Effector CD4-positive, alpha-beta T cell (primary cell): Measurements from ENCODE around the gene IL18BP.

Experiments used
- DNase-seq: peaks from one replicate; pipeline ENCODE4 v3.0.0-alpha.2; 2020

The IL18BP gene

DNA sequence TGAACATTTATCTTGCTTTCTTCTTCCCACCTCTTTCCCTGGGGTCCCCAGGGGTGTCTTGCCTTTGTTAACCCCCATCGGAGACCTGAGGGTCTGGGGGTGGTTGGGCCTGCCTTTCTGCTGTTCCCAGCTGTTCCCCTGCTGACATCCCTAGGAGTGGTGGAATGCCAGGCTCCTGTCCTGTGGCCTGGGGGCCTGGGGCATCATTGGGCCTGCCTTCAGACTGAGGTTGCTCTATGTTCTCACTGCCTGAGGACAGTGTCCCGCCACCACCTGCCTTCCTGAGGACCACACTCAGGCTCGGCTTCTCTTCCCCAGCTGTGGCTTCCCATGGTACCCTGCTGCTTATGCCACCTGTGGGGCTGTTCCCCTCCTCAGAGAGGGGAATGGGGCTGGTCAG is 1.1 kb upstream of the IL18BP start:
- no peak for DNase-seq

- no peak for DNase-seq
These were observed 648 bp upstream of the IL18BP start for GRCh38 chr11:71998061-71998460.

DNA sequence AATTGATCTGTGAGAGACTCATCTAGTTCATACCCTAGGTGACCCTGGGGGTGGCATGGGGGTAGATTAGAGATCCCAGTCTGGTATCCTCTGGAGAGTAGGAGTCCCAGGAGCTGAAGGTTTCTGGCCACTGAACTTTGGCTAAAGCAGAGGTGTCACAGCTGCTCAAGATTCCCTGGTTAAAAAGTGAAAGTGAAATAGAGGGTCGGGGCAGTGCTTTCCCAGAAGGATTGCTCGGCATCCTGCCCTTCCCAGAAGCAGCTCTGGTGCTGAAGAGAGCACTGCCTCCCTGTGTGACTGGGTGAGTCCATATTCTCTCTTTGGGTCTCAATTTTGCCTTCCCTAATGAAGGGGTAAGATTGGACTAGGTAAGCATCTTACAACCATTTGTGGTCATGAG is 653 bp downstream of the IL18BP start:
- no peak for DNase-seq

DNA sequence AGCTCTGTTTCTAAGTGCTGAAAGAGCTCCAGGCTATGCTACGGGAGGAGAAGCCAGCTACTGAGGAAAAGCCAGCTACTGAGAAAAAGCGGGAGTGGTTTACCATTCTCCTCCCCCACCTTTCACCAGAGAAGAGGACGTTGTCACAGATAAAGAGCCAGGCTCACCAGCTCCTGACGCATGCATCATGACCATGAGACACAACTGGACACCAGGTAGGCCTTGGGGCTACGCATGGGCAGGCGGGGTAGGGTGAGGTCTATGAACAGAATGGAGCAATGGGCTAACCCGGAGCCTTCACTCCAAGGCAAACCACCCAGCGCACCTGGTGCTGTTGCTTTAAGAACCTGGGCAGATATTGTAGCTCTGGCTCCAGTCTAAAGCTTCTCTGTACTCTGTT is 1.1 kb downstream of the IL18BP start:
- DNase-seq: no peak

DNA sequence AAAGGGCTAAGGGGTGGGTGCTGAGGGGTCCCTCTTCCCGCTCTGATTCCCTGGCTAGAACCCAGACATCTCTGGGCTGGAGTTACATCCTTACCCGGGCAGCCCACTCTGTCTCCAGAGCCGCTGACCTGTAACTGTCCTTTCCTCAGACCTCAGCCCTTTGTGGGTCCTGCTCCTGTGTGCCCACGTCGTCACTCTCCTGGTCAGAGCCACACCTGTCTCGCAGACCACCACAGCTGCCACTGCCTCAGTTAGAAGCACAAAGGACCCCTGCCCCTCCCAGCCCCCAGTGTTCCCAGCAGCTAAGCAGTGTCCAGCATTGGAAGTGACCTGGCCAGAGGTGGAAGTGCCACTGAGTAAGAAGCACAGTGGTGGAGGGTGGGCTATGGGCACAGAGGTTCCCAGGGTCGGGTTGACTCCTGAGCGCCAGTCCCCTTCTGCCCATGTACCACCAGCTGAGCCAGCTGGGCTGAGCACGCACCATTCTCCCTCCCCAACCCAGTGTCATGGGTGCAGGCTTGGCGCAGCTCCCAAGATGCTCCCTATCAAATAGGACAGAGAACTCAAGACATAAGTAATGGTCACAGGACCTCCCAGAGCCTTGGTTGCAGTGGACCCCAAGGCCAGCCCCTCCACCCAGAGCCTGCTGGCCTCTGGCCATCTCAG is 1.6 kb downstream of the IL18BP start:
- no peak for DNase-seq

DNA sequence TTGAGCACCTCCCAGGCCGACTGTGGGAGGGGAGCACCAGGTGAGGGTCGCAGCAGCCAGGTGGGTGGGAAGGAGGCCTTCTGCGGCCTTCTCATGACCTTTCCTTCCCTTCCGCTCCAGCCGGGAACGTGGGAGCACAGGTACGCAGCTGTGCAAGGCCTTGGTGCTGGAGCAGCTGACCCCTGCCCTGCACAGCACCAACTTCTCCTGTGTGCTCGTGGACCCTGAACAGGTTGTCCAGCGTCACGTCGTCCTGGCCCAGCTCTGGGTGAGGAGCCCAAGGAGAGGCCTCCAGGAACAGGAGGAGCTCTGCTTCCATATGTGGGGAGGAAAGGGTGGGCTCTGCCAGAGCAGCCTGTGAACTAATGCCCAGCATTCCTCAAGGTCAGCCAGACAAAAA is 2.6 kb downstream of the IL18BP start:
- no peak for DNase-seq

DNA sequence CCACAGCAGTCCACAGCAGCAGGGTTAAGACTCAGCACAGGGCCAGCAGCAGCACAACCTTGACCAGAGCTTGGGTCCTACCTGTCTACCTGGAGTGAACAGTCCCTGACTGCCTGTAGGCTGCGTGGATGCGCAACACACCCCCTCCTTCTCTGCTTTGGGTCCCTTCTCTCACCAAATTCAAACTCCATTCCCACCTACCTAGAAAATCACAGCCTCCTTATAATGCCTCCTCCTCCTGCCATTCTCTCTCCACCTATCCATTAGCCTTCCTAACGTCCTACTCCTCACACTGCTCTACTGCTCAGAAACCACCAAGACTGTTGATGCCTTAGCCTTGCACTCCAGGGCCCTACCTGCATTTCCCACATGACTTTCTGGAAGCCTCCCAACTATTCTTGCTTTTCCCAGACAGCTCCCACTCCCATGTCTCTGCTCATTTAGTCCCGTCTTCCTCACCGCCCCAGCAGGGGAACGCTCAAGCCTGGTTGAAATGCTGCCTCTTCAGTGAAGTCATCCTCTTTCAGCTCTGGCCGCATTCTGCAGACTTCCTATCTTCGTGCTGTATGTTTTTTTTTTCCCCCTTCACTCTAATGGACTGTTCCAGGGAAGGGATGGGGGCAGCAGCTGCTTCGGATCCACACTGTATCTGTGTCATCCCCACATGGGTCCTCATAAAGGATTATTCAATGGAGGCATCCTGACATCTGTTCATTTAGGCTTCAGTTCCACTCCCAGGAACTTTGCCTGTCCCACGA is 3.3 kb downstream of the IL18BP start:
- DNase-seq: no peak

DNA sequence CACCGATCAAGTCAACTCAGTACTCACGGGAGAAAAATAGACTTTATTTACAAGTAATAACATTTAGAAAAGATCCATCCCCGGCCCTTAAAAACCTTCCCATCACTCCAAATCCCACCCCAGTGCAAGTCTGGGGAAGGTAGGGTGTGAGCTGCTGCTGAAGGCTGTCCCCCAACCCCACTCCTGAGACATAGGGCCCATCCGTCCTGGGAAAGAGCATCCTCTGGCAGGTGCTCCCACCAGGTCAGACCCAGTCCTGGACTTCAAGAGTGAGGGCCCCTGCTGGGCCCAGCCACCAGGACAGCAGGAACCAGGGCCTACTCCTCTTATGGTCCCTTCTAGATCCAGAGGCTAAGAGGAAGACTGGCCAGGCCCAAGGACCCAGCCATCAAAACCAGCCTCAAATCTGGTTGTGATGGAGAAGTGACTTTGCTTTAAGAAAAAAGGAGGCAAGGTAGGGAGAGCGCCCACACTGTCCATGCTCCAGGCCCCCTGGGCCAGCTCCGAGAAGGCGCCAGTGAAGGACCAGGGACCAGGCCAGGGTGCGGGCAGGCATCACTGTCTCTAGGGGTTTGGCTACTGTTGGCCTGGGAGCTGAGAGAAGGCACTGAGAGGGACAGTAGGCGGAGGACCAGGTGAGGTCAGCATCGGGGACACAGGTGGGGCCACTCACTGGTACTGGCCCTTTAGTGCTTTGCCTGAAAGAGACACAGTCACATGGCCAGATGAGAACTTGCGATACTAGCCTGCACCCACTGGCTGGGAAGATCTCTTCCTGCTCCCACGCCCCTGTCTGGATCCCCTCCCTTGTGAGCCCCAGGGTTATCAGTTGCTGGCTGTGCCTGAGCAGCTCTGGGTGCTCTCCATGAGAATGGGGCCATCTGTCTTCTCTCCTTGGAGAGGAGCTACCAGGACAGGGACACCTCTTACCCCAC is 4.4 kb downstream of the IL18BP start:
- no peak for DNase-seq

DNA sequence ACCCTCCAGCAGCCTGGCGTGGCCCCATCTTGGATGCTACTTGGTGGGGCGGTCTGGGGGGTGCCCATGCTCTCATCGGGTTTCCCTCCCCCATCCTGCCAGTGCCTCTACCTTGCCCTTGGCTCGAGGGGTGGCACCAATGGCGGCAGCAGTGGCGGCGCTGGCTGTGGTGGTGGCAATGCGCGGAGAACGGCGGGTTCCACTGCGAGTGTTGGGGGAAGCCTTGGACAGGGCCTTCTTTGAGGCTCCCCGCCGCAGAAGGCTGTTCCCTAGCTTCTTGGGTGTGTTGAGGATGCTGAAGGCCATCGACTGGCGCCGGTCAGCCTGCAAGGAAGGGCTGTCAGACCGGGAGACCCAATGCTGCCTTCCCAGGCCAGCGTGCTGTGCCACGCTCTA is 5.1 kb downstream of the IL18BP start:
- DNase-seq: no peak

- no peak for DNase-seq
These were observed 6.0 kb downstream of the IL18BP start for GRCh38 chr11:72004515-72005346.

DNA sequence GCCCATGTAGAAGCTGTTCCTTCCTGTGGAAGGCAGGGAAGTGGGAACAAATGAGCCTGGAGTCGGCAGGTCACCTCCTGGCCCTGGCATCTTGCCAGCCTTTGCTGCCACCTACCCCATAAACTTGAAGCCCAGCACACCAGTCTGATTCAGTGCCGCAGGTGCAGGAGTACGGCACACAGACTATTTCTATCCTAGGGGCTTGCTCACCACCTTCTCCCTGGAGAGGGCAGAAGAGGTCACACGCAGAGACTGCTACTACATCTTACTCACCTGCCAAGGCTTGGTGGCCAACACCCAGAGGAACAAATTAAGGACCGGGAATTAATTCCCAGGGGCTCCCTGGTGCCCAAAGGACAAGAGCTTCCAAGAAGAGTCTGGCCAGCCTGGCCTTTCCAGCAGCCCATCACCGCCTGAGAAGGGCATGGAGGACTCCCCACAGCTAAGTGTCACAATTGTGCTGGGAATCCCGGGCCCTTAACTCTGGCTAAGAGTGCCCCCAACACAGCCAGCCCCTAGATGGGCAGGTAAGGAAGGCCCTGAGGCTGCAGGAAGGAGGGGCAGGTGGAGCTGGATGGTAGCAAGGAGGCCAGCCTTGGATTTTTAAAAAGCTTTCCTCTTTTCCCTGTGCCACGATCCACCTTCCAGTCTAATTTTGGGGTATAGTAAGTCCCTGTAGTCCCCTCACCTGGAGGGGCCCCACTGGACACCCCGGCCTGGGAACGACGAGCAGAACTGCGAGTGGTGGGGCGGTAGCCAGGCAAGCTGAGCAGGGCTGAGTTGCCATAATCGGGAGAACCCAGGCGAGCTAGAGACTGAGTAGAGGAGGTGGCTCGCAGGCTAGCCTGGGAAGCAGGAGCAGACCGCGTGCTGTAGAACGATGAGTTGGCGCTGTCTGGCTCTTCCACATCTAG is 6.9 kb downstream of the IL18BP start:
- no peak for DNase-seq

GRCh38 chr11:72006309-72007088 is 7.8 kb downstream of the IL18BP start:
- no peak for DNase-seq

DNA sequence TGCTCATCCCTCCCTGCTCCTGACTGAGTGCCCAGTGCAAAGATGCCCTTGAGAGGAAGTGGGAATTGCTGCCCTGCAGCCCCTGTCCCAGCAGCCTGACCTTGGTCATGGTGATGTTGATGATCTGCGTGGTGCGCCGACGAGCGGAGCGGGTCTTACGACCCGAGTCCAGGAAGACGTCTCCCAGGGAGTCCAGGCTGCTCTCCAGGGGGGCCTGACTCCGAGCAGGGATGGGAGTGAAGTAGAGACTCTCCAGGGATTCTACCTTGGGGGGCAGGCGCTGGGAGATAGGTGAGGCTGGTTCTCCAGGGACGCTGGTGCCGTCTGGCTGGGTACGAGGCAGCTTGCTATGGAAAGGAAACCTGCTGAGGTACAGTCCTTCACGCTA is 8.4 kb downstream of the IL18BP start:
- DNase-seq: no peak

DNA sequence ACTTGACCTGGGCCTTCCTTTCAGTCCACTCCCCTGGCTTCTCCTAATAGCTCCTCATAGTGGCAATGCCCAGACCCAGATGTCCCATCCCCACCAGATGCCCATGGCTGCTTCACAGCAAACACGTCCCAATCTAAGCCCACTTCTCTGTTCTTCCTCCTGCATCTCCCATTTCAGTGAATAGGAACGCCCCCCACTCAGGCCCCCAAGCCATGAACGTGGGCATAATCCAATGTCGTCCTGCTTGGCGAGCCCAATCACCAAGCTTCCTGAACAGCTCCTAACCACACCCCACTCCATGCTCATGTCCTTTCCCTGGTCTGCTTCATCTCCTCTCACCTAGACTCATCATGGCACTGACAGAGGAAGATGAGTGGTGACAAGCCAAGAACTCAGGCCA is 8.9 kb downstream of the IL18BP start:
- no peak for DNase-seq

GRCh38 chr11:72008728-72009127 is 10.0 kb downstream of the IL18BP start:
- DNase-seq: no peak

DNA sequence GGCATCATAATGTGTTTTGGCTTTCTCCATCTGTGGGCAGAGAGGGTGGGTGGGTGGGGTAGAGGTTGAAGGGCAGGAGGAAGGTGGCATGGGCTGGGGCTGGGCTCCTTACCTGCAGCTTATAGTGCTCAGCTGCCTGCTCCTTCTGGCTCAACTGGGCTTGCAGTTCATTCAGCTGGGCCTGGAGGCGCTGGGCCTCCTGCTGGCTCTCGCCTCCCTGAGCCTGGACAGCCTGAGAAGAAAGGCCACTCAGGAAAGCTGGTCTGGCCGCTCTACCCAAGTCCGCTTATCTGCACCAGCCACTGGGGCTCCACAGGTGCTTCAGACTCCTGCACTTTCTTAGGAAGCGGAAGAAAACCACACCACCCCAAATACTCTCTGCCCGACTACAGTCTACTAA is 10.4 kb downstream of the IL18BP start:
- no peak for DNase-seq

GRCh38 chr11:72010529-72011233 is 12.0 kb downstream of the IL18BP start:
- DNase-seq: no peak

GRCh38 chr11:72012091-72012630 is 13.5 kb downstream of the IL18BP start:
- DNase-seq: no peak

- DNase-seq: no peak
These were observed 14.4 kb downstream of the IL18BP start for GRCh38 chr11:72012897-72013721.
